GM18909 (cell line): ENCODE results near the gene DUSP3.
A peak's percentile ranks its signal among the peaks of the same experiment; 100 is the strongest.

Source experiments
- ATAC-seq: cut with Tn5 transposase; IDR thresholded peaks from one replicate; pipeline ENCODE4 v1.9.1; 2021; ENCODE audit warnings: mild to moderate bottlenecking; ENCODE audit not compliant: unreplicated experiment, poor library complexity

The DUSP3 gene

DNA sequence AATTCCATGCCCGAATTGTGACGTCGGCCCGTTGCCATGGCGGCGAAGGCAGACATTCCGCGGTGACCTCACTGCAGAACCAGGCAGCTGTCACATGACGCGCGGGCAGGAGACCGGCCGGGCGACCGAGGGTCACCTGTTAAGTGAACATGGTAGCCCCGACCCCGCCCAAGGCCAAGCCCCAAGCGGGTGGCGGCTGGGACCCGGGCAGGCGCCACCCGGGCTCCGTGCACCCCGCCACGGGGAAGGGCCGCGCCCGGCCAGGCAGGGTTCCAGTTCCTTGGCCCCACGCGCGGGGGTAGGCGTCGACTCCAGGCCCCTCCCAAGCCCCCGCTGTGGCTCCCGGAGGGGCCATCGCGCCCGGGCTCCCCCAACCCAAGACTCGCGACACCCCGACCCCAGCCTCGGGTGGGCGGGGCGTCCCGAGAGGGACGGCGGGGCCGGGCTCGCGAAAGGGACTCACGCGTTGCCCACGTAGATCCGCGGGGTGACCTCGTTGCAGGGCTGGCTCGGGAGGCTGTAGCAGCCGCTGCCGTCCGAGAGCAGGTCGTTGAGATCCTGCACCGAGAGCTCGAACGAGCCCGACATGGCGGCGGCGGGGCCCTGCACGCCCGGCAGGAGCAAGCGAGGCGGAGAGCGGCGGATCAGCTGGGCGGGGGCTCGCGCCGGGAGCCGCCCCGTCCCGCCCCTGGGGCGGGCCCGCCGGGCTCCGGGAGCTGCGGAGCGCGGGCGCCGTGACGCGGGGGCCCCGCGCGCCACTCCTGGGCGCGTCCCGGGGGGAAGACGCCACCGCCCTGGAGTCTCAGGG, at the start of gene DUSP3:
TSS of gene DUSP3 (minus strand) at position 641 of the 808 bp plus-strand sequence. CDS start at position 588, 53 bp downstream.
- ATAC-seq = peak; percentile 74

DNA sequence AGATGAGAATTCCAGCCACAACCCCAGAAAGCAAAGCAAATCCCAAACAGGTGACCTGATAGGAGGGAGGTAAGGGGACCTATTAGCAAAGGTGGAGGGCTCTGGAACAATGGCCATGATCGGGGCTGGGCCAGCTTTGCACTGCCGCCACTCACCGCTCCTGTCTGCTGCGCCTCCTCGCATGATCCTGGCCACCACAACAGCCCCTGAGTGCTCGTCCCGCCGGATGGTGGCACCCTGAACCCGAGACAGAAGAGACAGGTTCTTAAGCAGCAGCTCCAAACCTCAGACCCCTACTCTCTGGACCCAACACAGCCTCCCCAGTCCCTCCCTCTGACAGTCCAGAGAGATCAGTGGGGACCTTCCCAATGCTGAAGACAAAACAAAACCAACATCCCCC, 48.8 kb upstream of the DUSP3 start:
- ATAC-seq = no peak

DNA sequence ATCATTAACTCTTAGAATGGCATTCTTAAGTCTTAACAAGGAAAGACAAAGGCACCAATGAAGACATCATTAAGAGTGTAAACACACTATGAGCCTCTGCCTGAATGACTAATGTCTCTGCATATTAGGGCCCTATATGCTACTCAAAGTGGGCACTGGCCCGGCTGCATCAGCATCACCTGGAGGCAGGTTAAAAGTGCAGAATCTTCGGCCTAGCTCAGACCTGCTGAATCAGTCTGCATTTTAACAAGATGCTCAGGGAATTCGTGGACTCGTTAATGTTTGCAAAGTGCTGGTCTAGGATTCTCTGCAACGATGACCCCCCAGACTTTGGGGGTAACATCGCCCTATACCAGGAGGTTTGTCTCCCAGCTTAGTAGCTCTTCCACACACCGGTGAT, 47.4 kb upstream of the DUSP3 start:
- ATAC-seq = no peak

DNA sequence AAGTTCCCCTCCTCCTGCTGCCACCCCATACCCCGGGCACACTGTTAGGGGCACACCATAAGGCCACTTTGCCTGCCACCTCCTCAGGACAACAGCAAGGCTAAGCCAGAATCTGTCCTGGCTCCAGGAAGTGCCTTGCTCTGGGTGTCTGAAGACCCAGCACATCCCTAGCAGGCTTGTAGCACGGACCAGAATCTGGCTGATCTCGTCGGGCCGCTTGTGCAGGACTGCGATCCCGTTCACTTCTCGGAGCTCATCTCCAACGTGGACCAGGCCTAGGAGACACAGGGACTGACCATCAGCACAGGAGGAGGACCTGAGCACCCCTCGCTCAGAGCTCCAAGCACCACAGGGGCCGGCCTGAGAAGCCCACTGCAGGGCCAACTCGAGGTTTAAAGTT, 46.8 kb upstream of the DUSP3 start:
- no peak for ATAC-seq

DNA sequence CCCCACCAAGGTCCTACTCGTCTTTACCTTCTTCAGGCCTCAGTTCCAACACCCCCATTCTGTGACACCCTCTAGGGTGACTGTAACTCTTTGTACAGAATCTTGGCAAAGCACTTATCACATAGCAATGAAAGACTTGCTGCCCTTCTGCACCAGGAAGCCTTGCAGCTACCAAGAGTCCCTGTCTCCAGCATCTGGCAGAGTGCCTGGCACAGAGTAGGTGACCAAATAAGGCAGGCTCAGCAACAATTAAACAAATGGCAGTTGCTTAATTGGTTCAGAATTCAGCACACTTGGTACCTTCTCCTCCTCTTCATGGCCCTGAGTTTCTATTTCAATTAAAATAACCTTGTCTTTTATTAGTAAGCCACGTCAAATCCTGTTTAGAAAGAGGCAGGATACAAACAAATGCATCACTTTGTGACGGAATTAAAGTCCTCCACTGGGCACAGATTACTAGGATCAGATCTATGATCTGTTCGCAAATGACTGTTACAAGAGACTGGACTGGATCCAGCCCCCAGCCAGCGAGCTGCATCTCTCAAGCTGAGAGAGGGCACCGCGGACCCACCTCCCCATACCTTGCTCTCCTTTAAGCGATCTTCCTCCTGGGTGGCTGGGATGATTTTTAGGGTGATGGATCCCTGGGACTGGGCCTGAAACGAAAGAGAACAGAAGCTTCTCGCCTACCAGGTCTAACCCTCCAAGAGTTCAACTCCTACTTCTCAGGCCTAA, 44.7 kb upstream of the DUSP3 start:
- no peak for ATAC-seq

DNA sequence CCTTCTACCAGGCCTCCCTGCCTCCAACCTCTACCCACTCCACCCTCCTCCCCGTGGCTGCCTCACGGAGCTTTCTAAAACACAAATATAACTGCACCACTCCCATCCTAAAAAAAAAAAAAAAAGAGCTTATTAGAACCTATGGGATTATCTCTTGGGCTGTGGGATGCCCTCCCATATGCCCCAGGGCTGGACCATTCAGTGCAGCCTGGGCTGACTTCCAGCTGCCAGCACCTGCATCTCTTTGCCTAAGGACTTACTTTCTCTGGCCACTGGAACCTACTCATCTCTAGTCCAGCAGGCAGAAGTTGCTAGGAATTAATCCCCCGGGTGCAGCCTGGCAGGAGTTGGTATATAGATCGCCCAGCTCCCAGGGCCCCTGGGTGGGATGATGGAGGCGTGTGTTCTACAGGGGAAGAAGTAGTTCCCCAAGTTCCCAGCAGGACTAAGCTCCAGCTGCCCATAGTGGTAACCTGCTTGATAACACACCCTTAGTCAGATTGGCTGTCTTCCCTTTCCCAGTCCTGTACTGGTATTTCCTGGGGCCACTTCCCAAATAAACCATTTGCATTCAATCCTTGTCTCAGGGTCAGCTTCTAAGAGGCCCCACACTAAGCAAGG, 43.9 kb upstream of the DUSP3 start:
- no peak for ATAC-seq

DNA sequence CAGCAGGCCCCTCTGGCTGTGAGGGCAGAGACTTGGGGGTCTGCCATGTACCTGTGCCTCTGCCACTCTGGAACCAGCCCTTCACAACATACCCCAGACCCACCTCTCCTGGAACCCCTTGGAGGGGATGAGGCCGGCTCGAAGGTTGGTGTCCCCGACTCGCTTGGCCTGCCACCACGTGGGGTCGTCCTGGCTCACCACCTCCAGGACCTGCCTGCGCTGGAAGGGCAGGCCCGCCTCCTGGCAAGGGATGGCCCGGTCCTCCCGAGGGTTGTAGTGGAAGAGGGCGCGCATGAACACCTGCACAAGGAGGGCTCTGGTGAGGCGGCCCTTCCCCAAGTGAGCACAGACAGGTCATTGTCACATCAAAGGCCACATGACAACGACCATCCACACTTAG, 42.0 kb upstream of the DUSP3 start:
- no peak for ATAC-seq

DNA sequence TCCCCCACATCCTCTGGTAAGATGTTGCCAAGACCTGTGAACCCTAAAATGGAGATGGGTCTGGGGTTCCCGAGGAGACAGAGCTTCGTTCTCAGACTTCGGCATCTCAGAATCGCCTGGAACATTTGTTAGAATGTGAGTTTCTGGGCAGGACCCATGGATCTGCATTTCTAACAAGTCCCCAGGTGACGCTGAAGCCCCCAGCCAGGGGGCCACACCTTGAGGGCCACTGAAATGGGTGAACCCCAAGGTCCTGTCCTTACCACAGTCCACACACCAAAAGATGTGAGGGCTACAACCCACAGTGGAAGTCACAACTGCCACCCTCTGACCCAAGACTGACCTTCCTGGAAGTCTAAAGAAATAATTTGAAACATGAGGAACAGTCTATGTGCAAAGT, 40.2 kb upstream of the DUSP3 start:
- ATAC-seq = no peak

DNA sequence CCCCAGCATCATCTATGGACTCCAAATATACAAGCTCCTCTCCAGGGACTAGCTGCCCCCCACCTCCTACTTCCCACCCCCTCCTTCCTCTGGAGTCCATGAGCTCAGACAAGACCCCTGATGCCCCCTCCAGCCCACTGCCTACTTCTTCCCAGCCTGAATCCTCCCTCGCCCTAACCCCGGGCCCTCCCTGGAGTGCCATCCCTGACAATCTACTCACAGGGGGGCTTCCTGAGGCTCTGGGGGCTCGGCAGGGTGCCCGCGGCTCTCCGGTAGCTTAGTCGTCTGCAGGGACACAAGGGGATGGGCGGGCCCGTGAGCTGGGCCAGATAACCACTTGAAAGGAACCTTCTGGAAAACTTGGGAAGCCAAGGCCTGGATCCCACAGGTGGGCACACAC, 39.0 kb upstream of the DUSP3 start:
- ATAC-seq = no peak

DNA sequence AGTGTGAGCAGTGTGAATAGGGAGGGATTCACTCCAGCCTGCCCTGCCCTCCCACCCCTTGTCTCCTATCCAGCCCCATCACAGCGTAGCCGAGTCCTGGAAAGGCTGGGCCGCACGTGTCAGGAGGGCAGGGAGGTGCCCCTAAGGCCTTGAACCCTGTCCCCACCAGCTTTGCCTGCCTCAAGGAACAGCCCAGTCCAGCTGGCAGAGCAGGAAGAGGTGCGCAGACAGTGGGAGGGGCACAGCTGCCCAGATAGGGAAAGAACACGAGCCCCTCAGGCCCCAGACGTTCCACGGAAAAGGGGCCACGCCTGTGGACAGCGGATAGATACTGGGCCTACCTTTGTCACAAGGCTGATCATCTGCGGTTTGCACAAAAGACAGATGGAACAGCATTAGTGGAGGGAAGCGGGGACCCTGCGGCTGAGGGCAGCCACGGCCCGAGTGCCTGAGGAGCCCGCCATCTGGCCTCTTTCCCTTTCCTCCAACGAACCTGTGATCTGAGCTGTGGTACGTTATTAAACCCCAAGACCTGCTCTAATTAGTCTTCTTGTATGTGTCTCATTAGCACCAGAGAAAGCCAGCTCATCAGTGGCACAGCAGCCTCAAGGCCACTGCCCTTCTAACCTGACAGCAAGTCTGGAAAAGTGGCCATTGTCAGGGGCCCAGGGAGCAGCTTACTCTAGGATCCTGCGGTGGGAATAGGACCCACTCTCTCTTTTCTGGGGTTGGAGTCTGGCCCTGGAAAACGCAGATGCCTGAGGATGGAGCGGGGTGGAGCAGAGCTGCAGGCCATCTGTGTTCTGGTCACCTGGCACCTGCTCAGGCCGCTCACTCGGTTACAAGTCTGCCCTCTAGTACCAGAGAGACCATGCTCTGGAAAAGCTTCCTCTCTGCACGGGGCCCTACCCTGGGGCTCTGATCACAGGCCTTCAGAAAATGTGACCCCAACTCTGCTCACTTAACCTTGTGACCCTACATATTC, 37.9 kb upstream of the DUSP3 start:
- no peak for ATAC-seq

DNA sequence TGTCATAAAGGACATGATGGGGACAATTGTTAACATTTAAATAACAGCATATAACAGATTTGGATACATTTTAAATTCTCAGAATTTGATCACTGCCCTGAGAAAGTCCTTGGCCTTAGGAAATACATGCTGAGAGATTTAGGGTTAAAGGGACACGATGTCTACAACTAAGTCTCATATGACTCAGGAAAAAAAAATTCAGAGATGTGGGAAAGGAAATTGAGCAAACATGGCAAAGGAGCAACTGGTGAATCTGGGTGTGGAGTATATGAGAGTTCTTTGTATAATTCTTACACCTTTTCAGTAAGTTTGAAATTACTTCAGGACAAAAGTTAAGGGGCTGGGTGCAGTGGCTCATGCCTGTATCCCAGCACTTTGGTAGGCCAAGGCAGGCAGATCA, 35.9 kb upstream of the DUSP3 start:
- no peak for ATAC-seq

DNA sequence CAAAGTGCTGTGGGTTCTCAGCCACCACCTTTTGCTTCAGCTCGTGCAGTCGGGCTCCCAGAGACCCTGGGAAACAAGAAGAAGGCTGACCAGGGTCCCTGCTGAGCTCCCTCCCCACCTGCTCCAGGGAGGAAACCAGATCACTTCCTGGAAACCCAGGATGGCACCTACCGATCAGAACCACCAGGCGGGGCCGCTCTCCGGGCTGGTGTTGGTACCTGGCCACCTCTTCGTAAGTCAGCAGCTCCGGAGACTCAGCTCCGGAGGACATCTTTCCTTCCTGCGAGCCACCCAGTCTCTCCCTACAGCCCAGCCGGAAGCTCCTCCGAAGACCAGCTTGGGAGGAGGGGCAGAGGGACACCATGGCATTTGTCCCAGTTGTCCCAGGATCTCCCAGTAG, 35.2 kb upstream of the DUSP3 start:
- ATAC-seq = no peak

DNA sequence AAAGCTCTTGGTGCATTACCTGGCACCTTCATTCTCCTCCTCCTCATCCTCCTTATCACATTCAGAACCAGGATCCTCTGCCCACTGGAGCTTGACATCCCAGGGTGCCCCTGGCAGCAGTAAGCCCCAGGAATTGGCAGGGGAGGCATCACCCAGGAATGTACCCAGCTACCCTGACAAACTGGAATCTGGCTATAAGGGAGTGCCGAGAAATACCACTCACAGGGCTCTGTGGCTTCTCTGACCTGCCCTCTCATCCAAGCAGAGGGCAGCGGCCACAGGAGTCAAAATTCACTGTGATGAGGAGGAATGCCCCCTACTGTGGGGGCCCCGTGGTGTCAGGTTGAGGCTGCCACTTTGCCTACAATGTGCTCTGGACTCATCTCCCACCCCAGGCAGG, 34.6 kb upstream of the DUSP3 start:
- ATAC-seq = no peak

DNA sequence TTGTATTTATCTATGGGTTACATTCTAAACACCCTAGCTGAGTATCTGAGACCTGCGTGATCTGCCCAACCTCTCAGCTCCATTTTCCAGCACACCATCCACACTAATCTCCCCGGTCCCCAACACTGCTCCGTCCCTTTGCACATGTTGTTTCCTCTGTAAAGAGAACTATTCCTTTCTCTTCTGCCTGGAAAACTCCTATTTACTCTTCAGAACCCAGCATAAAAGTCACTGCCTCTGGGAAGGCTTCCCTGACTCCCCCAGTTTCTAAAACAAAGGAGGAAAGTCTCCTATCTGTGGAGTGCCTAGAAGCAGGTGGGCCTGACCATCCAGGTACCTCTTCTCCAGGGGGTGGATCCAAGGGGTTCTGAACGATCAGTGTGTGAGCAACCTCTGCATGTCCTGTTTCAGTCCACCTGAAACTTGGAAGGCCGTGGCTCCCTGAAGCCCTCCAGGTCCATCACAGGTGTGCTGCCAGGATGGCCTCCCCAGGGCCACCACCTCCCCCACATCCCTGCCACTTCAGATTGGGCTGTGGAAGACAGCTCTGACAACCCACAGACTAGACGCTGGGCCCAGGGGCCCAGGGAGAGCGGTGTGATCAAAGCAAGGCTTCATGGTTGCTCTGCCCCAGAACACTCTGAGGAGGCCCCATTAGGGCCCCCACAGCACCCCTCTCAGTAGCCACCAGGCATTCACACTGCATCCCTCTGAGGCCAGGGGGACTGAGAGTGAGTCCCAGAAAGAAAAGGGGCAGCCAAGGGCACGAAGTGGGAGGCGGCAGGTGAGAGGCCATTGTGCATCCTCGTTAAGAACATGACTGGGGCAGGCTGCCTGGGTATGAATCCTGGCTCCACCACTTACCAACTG, 33.9 kb upstream of the DUSP3 start:
- no peak for ATAC-seq

DNA sequence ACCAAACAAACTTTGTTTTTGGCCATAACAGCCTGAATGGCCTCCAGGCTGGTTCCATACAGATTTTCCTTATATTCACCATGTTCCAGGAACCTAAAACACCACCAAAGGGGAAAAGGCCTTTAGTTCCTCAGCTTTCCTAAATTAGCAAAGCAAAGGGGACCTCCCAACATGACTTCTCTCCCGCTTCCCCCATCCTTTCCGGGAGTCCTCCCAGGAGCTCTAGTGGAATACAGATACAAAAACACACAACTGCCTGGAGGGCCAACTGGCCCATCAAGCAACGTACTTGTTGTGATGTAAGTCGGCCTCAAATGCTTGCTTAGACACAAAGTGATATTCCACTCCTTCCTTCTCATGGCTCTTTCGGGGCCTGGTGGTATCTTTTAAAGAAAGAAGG, 32.0 kb upstream of the DUSP3 start:
- no peak for ATAC-seq

DNA sequence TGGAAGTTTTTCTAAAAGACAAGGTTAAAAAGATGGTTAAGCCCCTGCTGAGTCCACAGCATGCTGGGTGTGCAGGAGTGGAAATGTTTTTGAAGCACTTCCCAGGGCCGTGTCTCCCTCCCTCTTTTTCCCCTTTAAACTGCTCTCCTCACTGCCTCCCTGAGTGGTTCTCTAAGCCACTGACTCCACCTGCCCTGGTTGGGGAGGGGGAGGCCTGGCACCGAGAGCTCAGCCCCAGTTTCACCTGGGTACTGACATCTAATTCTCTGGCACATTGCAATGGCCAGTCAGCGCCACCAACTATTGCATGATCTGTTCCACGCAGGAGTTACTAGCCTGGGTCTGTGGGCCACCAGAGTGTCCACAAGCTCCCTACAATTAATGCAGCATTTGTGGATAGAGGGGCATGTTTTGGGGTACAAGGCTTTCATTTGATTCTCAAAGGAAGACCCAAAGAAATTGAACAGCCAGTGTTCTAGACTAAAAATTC, 31.5 kb upstream of the DUSP3 start:
- ATAC-seq = no peak

DNA sequence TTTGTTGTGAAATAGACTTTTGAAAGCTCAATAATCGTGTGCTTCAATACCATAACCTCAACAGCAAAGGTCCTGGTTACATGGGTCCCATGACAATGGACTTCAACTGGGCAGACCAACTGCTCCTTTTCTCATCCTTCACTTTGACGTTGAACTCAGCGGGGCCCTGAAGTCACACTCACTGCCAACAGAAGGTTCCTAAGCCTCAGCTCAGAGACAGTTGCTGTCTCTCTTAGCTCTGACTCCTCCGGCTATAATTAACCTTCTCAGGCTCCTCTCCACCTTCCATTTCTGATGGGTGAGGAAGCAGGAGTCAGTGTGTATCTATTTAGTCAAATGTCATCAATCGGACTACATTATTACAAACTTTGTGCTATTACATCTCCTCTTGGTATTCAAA, 30.3 kb upstream of the DUSP3 start:
- no peak for ATAC-seq

DNA sequence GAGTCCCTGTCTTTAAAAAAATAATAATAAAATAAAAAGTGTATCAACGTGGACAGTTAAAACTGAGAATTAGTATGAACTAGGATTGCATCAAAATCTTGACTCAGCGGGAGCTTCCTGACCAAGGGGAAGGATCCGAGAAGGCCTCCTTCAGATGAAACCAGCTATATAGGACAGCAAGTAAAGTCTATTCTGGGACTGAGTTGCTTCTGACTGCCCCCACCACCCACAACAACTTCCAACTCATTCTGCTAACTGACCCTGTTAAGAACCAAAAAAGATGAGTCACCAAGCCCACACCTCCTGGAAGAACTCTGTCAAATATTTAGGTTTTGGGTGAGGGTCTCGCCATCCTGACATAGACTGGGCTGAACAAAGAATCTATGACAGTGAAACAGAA, 29.3 kb upstream of the DUSP3 start:
- ATAC-seq = no peak

DNA sequence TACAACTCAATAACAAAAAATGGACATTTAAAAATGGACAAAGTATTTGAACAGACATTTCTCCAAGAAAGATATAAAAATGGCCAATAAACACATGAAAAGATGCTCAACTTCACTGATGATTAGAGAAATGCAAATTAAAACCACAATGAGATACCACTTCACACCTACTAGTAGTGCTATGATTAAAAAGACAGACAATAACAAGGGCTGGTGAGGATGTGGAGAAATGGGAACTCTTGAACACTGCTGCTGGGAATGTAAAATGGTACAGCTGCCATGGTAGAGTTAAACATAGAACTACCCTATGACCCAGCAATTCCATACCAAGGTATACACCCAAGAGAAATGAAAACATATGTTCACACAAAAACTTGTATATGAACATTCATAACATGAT, 26.3 kb upstream of the DUSP3 start:
- no peak for ATAC-seq
